GM21723 (cell line): Measurements from ENCODE around the gene GRIA1.

Experiments
- ATAC-seq: cut with Tn5 transposase; IDR thresholded peaks from one replicate; pipeline ENCODE4 v1.9.1; 2021; ENCODE audit warnings: mild to moderate bottlenecking, moderate library complexity; ENCODE audit not compliant: unreplicated experiment

GRIA1 gene

GRCh38 chr5:153601377-153601776 is 110.9 kb downstream of the GRIA1 start:
- ATAC-seq = peak; percentile 76

DNA sequence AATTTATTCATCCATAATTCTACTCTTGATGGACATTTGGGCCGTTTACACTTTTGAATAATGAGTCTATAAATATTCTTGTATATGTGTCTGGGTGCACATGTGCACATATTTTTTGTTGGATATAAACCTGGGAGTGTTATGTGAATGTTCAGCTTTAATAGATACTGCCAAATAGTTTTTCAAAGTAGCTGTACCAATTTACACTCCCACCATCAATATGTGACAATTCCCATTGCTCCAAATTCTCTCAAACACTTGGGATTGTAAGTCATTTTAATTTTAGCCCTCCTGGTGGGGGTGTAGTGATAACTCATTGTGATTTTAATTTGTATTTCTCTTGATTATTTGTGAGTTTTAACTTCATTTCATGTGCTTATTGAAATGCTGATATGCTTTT is 114.9 kb downstream of the GRIA1 start:
- no peak for ATAC-seq

GRCh38 chr5:153610009-153610408 is 119.5 kb downstream of the GRIA1 start:
- ATAC-seq = no peak

DNA sequence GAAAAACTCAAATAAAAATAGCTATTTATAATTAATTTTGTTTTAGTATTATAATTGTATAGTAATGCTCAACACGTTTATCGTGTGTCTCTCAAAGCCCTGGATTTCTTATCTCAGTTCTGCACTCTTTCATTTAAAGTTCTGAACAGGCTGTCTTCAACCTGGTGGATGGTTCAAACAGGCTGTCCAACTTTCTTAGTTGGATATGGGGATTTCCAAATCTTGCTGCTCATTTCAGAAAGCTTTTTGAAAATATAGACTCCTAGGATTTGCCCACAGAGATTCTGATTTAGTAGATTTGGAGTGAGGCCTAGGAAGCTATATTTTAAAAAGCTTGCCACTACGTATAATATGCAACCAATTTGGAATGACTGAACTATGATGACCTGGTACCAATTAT is 120.3 kb downstream of the GRIA1 start:
- no peak for ATAC-seq

- ATAC-seq = no peak
These were observed 122.7 kb downstream of the GRIA1 start for GRCh38 chr5:153613144-153613543.

DNA sequence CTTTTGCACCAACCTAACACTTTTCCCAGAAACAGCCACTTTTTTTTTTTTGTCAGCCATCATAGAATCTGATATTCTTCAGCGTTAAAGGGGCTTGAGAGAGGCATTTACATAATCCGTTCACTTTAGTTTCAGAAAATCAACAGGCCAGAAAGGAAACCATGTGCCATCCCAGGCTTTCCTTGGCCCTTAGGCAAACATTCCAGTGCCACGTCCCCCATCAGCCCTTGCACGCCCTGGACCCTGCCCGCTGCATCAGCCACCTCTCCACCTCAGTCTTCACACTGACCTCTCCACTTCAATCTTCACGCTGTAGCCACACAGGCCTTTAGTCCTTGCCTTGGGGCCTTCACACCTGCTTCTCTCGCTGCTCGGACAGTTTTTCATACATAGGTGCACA is 123.2 kb downstream of the GRIA1 start:
- no peak for ATAC-seq

GRCh38 chr5:153617190-153617589 is 126.7 kb downstream of the GRIA1 start:
- no peak for ATAC-seq

- no peak for ATAC-seq
These were observed 127.8 kb downstream of the GRIA1 start for GRCh38 chr5:153618307-153618706.

DNA sequence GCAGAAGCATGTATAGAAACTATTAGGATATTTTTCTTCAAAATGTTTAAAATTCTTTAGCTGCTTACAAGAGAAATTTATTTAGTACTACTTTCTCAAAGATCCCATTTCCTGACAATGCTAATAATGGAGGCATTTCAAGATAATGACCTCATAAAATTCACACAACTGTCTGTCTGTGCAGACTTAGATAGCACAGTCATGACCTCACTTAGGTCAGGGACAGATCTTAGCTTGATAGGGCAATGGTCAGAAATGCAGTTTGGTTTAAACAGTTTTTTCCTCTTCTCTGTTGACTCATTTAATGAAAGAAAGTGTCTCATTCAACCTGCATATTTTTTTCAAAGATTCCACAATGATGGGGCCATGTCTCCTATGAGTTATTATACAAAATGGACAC is 128.4 kb downstream of the GRIA1 start:
- no peak for ATAC-seq

- no peak for ATAC-seq
These were observed 129.3 kb downstream of the GRIA1 start for GRCh38 chr5:153619771-153620170.

DNA sequence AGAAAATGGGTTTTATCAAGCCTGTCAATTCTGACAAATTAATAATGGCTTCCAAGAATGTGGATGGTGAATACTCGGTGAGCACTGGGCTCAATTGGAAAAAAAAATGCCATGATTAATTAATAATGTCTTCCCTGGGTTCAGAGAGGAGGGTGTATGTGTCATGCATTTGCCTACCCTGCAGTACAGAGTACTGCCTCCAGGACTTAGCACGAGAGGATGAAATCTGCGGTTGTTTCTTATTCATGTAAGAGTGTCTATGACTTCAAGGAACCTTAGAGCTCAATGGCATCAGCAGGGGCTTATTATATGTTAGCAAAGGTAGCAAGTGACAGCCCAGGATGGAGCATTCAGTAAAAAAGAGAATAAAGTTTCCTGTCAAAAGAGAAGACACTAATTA is 132.7 kb downstream of the GRIA1 start:
- no peak for ATAC-seq

DNA sequence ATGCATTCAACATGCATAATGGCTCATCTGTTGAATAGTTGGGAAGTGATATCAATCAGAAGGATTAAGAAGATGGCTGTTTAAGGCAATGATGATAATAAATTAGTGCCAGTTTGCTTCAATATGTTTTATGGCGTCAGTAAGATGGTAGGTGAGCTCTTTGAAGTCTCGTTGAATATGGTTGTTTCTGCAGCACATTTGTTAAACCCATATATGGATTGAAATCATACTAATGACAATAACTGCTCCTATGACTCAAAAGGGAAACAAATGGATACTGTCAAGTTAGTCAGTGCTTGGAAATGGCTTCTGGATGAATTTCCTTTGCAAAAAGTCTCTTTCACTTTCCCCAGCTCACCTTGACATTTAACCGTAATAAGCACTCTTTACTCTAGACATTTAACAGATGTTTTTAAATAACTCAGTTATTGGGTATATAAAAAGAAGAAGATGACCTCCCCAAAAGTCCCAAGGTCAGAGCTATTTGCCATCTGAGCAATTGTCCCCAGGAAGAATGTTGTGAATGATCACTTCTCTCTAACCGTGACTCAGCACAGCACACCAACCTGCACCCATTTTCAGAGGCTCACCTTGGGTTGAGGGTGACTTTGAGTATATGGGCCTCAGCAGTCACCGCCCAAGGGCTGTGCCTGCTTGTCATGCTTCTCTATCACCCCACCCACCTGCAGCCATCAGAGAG is 133.4 kb downstream of the GRIA1 start:
- no peak for ATAC-seq

DNA sequence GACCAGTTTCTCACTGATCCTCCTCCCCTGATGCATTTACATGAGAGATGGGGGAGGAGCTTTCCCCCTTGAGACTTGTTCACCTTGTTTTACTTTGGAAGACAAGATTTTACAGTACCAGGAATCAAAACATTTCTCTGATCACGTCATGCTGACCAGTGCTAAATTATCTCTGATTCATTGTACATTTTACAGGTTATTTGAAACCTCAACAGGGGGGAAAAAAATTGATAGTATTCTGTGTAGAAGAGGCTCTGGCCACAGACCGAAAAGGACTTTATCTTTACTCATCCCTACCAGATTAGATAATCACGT is 133.9 kb downstream of the GRIA1 start:
- ATAC-seq = no peak

DNA sequence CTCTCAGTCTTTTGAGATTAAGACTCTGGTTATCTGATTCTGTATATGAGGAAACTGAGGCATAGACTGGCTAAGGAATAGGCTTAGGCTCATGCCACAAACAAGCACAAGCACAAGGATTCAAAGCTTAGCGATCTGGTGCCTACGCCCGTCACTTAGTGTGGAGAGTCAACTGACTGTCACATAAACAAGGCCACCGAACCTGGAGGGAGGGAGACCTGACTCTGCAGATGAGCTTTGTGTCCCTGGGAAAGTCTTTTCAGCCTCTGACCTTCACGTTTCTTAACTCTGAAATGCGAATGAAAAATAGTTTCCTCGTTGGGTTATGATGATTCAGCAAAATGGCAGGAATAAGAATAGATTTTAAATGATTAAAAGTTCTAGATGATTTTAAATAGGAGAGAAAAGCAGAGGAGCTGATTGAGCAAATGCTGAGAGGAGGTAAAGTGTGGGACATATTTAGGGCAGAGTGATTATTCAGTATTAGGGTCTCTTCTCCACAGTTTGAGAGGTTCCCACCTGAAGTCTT is 135.4 kb downstream of the GRIA1 start:
- no peak for ATAC-seq

GRCh38 chr5:153626836-153627235 is 136.4 kb downstream of the GRIA1 start:
- ATAC-seq = no peak

GRCh38 chr5:153629027-153629895 is 138.8 kb downstream of the GRIA1 start:
- no peak for ATAC-seq

- no peak for ATAC-seq
These were observed 140.1 kb downstream of the GRIA1 start for GRCh38 chr5:153630546-153630945.

DNA sequence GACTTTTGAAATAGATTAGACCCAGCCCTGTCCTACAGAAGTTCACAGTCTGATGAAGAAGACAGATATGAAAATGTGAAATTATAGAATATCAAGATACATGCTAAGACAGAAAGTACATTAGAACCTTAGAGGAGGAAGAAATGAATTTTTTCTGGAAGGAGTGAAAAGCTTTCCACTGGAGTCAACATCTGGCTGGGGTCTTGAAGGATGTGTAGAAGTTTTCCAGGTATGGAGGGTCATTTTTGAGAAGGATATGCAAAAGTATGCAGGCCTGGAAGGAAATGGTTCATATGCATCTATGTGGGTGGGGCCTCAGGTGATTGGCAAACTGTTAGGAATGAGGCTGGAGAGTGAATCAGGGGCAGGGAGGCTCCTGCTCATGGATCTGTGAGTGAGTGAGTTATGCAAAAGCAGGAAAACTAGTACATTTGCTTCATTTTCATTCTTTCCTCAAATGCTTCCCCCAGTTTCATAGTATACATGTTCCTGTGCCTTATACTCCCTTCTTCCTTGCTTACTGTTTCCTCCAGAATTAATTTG is 142.3 kb downstream of the GRIA1 start:
- no peak for ATAC-seq

- no peak for ATAC-seq
These were observed 146.4 kb downstream of the GRIA1 start for GRCh38 chr5:153636670-153637451.

DNA sequence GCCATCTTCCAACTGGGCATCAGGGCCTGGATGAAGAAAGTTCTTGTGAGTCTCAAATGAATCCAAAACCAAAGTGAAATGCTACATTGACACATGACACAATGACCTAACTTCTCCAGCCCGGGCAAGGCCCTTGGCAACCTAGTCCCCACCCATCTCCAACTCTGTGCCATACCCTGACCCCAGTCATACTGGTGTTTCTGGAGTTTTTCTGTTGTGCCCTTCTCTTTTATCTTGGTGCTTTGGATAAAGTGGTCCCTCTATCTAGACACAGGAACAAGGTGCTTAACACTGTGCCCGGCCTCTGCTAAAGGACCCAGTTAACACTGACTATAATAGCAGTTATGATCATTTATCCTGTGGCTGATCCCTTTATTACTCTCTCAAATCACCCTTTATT is 149.8 kb downstream of the GRIA1 start:
- ATAC-seq = no peak

- no peak for ATAC-seq
These were observed 150.8 kb downstream of the GRIA1 start for GRCh38 chr5:153641183-153641688.
